Ramos (cell line): ENCODE results near the gene CLPTM1L.
"Not testable (repeated sequence)": the region's sequence is repeated elsewhere in the genome, so short reads cannot be mapped to it uniquely, and the experiment has no call there.

Experiments used
- in situ Hi-C: fragments of 300-500 bp; cut with MboI; formaldehyde crosslinking; loops from one replicate; pipeline ENCODE4 v1.14.3; 2022; ENCODE audit warnings: low sequenced_read_pairs; ENCODE audit not compliant: unreplicated experiment

The CLPTM1L gene

DNA sequence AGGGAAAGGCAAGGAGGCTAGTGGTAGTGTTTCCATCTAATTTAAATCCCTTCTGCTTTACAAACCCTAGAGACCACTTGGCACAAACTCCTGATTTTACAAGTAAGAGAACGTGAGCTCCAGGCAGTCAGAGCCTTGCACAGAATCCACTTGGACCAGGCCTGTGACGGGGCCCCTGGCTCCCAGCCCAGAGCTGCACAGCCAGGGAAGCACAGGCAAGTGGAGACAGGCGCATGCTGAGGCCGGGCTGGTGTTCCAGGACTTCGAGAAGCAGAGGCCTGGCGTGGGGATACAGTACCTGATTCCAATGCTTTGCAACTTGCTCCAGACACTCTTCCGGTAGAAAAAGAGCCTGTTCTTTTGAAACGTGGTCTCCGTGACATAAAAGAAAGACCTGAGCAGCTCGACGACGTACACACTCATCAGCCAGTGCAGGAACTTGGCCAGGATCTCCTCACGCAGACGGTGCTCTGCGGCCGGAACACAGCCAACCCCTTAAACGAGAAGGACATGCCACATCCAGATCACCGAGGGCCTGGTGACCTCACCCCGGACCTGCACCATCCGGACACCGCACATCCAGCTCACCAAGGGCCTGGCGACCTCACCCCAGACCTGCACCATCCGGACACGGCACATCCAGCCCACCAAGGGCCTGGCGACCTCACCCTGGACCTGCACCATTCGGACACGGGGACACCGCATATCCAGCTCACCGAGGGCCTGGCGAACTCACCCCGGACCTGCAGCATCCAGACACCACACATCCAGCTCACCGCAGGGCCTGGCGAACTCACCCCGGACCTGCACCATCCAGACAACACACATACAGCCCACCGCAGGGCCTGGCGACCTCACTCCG, 62.5 kb downstream of the CLPTM1L start:
- in situ Hi-C loops: no loop called here

DNA sequence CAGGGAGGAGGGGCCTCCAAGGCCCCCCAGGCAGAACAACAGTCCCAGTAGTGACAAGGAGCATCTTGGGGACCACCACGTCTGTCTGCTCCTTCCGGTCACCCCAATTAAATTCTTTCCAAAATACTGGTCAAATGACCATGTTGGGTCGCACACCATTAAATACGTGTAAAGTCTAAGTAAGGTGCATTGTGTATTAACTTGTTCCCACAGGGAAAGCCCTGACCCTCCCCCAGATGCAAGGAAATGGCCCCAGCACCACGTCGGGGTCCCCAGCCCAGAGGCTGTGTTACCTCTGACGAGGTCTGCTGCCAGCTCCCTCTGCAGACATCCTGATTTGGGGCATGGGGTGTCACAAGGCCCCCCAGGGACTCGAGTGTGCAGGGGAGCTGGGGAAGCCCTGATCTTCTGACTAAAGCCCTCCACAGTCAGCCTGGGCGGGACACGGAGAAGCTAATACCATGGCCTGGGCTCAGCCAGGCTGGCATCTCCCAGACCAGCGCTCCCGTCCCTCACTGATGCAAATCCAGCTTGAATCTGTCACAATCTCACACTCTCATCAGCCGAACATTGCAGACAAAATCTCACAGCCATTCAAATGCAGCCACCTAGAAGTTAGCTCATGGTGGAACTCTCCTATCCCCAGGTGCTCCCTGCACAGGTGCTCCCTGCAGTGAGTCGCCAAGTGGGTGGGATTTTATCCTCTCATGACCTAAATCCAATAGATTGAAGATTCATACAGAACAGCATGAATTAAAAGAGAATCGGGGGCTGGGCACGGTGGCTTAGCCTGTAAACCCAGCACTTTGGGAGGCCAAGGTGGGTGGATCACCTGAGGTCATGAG, 63.6 kb downstream of the CLPTM1L start:
- in situ Hi-C loops: no loop called here

DNA sequence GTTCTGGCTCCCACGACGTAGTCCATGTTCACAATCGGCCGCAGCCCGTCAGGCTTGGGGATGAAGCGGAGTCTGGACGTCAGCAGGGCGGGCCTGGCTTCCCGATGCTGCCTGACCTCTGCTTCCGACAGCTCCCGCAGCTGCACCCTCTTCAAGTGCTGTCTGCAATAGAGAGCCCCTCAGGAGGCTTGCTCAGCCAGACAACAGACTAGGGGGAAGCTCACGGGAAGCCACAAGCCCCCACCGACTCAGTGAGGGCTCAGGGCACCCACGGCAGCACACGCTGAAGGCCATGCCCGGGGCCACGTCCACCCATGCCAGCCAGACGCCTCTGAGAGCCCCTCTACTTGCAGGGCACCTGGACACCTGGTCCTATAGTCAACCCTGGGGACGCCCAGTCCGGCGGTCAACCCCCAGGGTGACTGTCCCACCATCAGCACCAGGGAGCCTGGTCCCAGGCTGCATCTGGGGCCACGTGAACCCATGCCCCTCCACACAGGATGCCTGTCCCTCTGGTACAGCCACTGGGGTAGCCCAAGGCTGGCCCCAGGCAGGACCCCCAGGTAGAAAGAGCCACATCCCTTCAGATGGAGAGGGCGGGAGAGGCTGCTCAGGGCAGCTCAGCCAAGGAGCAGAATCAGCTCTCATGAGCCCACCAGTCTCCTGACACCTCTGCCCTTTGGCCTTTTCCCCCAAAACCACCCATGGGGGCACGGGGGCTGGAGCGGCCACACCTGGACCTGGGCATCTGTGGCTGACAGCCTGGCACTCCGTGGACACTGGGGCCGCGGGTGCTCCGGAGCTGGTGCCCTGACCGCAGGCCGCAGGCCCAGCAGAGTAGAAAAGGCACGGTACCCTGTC, 64.5 kb downstream of the CLPTM1L start:
- in situ Hi-C loops: no loop called here

DNA sequence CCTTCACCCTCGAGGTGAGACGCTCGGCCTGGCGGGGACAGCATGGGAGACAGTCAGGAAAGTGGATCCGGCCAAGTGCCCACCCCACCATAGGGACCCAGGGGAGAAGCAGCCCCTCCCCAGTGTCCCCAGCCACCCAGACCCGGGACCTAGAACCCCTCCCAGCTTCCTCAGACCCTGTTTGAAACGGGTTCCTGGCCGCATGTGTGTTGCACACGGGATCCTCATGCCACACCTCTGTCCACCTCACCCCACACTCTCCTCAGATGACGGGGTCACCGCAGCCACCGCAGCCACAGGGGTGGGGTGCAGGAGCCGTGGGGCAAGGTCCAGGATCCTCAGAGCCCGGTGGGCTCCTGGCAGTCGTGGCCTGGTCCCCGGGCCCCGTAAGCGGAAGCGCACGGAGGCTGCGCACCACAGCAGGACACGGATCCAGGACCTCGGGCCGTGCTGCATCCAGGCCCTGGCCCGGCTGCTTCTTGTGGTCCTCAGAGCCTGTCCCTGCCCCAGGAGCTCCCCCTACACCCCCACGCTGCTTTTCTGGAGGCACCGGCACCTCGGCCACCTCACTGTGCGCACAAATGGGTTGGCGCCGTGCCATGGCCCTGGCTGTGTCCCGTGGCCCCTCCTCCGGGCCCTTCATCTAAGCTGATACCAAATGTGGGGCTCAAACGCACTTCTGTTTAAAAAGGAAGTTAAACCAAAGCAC, 65.3 kb downstream of the CLPTM1L start:
- in situ Hi-C loops: no loop called here

DNA sequence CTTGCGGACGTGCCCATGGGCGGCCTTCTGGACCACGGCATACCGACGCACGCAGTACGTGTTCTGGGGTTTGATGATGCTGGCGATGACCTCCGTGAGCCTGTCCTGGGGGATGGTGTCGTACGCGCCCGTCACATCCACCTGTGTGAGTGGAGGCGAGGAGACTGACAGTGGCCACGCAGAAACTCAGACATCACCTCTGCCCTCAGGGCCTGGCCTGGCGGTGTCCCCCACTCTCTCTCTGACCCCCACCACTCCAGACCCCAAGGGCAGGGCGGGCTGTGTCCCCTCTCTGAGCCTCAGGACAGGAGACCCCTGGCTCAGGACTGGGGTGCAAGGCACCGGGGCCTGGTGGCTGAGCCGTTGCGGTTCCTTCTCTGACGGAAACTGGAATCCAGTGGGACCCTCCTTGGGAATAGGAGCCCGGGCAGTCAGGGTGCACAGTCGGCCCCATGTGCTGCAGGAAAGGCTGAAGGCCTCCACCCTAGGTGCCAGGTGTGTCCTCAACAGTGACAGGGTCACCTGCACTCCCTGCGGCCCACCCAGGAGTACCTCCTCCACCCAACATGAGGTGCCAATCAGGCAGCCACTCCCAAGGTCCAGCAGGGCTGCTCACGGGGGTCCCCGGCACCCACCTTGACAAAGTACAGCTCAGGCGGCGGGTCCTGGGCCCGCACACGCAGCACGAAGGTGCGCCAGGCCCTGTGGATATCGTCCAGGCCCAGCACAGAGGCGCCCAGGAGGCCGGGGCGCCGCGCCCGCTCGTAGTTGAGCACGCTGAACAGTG, 66.0 kb downstream of the CLPTM1L start:
- in situ Hi-C loops: no loop called here

DNA sequence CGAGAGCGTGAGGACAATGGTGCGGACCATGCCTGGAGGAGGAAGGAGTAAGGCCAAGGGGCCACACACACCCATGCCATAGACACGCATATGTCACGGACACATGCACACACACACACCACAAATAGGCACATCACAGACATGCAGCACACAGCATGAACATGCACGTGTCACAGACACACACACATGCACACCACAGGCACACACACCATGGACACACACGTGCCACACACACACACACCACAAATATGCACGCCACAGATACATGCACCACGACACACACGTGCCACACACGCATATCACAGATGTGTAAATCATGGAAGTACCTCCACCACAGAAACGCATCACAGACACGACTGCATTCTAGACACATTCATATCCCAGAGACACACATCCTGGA, 66.7 kb downstream of the CLPTM1L start:
- in situ Hi-C loops: no loop called here

DNA sequence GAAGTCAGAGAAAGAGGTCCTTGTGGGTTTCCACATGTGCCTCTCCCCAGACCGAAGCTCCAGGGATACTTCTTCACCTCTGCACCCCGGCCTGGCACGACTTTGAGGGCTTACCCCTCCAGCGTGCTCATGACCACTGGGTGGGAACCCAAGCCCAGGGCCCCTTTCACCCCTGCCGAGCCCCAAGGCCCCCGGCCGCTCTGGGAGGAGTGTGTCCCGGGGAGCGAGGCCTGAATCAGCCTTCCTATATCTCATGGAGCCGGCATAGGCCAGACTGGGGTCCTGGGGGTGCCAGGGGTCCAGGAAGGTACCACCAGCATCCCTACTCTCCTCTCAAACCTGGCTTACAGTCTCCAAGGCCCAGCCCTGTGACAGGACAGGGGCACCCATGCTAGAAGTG, 67.1 kb downstream of the CLPTM1L start:
- in situ Hi-C loops: no loop called here

DNA sequence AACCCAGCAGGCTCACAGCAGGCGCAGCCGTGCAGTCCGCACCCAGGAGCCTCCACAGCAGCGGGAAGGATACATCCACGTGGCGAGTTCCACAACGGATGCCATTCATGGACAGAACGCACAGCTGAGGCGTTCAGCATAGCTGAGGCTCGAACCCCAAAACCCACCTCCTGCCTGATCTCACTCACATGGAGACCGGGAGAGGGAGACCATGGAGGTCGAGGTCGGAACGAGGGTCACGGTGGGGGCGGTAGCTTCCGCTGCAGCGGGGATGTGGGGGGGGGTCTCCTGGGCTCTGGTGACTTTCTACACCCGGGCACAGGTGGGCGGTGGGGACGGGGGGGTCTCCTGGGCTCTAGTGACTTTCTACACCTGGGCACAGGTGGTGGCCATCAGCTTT, 67.6 kb downstream of the CLPTM1L start:
- in situ Hi-C loops: no loop called here

DNA sequence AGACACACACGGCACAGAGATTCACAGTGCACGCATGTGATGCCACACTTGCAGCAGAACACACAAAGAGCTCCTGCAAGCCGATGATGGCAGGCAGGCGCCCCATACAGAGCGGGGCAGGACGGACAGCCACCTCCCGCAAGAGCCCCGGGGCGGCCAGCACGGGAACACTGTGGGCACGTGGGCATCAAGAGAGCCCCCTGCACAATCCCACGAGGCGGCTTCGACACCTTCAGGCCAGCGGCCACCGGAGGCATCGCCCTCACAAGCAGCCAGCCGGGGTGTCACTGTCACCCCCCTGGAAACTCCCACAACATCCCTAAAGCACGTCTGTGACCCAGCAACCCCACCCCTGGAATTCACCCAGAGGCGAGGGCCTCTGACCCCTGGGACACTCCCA, 68.0 kb downstream of the CLPTM1L start:
- in situ Hi-C loops: no loop called here

DNA sequence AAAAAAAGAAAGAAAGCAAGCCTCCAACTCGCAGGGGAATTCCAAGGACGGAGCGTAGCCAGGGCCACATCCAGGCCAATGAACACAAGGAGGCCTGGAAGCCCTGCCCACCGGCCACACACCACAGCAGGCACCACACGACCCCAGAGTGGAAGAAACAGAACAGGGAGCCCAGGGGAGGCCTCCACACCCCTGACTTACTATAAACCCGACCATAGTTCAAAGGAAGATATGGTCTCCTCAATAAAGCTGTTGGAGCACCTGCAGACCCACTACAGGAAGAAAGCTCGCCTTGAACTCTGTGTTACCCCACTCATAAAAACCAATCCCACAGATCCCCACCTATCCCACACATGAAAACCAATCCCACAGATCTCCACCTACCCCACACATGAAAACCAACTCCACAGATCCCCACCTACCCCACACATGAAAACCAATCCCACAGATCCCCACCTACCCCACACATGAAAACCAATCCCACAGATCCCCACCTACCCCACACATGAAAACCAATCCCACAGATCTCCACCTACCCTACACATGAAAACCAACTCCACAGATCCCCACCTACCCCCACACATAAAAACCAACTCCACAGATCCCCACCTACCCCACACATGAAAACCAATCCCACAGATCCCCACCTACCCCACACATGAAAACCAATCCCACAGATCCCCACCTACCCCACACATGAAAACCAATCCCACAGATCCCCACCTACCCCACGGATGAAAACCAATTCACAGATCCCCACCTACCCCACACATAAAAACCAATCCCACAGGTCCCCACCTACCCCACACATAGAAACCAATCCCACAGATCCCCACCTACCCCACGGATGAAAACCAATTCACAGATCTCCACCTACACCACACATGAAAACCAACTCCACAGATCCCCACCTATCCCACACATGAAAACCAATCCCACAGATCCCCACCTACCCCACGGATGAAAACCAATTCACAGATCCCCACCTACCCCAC, 69.2 kb downstream of the CLPTM1L start:
- in situ Hi-C loops: not testable (repeated sequence)

DNA sequence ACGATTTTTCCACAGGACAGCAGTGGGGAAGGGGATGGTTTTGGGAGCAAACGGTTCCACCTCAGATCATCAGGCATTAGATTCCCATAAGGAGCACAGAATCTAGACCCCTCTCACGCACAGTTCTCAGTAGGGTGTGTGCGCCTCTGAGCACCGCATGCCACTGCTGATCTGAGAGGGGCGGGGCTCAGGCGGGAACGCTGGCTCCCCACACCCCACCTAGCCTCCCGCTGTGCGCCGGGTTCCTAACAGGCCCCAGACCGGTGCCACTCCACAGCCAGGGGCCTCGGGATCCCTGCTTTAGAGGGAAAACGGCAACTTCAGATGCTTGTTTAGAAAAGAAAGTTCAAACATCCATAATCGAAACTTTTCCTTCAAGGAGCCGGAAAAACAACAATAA, 70.4 kb downstream of the CLPTM1L start:
- in situ Hi-C loops: no loop called here

DNA sequence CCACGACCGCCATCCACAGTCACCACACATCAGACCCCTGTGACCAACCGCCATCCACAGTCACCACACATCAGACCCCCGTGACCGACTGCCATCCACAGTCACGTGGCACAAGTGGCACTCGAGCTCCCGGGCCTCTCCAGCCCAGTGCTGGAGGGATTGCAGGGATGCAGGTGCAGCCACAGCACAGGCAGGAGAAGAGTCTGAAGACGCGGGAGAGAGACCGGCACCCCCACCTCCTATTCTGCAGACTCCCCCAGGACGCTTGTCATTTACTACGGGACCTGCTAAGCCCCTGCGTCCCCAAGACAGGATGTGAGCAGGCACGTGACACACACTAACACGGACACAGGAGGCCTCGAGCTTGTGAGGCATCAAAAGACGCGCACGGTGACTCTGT, 71.2 kb downstream of the CLPTM1L start:
- in situ Hi-C loops: no loop called here

DNA sequence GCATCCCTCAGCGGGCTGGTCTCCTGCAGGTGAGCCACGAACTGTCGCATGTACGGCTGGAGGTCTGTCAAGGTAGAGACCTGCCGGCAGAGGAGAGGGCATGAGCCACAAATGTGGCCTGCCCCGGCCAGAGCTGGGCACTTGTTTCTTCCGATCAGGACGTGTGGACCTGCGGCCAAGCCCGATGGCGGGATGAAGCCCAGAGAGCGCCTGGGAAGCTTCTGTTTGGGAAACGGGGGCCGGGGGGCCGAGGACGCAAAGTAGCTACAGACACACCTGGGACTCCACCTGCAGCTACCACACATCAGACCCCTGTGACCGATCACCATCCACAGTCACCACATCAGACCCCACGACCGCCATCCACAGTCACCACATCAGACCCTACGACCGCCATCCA, 72.7 kb downstream of the CLPTM1L start:
- in situ Hi-C loops: no loop called here

DNA sequence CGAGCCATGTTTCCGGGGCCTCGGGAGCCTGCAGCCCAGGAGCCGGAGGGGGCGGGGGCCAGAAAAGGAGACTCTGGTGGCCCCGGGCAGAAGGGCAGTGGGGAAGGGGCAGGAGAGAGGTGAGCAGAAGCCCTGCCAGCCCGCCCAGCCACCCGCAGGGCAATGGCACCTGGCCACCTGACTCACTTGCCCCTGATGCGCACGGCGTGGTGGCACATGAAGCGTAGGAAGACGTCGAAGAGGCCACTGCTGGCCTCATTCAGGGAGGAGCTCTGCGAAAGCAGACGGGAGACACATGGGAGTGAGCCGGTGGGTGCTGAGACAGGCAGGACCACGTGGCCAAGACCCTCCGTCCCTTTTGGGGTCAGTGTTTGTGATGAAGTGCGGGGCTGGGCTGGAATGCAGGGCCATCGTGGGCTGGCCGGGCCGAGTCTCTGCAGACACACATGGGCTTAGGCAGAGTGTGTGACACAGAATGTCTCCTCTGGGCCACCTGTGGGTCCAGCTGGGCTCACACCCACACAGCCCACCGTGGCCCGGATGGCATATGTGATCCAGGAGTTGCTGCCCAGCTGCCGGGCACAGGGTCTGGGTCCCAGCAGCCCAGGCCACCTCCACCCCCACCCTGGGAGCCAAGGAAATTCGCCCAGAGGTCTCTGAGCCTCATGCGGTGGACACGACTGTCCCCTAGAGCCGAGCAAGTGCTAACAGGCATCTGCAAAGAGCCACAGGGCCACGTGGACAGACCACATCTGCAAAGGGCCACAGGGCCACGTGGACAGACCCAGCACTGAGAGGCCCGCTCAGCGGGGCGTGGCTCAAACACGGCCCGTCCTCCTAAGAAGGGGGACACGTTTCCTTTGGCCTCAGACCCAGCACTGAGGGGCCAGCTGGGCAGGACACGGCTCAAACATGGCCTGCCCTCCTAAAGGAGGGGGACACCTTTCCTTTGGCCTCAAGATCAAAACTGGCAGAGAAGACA, 73.7 kb downstream of the CLPTM1L start:
- in situ Hi-C loops: no loop called here

DNA sequence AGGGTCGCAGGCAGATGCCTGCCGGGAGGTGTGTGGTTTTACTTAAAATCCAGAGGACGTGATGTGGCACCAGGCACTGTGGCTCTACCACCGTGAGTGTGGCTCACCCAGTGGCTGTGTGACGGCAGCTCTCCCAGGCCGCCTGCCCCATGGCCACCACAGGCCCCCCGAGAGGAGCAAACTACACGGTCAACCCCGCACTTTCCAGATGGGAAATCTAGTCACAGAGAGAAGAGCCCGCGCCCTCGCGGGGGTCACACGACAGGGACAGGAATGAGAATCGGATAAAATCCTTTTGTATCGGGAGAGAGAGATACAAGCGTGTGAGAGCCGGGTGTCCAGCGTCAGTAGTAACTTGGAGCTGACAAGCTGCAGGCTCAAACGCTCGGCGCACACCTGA, 74.5 kb downstream of the CLPTM1L start:
- in situ Hi-C loops: no loop called here

DNA sequence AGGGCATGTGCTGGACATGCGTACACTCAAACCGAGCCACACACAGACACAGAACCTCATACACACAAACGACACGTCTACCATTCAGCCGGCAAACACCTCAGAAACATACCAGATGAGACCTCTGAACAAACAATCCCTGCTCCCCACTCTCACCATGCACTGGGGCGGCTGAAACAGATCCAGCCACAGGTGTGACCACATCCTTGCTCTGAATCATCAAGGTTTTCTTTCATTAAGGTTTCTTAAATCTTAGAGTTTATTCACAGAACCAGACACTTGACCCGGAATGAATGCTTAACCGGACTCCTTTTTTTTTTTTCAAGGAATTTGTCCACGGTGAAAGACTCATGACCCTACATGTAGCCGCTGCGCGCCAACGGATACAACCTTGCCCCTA, 76.2 kb downstream of the CLPTM1L start:
- in situ Hi-C loops: no loop called here

DNA sequence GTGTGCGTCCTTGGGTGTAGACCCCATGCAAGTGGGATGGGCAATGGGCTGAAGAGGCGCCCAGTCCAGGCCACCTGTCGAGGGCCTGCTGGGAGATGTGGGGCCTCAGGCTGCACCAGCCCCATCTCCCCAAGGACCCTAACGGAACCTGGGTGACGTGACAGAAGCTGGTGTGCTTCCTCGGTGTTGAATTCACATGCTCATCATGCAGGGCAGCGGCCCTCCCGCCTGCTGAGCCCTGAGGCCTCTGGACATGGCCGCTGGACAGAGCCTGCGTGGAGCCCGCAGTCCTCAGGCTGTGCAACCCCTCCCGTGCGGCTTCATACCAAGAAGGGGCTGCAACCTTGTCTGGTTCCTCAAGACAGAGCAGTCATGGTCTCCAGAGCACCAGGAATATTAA, 76.8 kb downstream of the CLPTM1L start:
- in situ Hi-C loops: no loop called here
